GM21360 (cell line): ENCODE results near the gene TULP3.
"Not testable (repeated sequence)": the region's sequence is repeated elsewhere in the genome, so short reads cannot be mapped to it uniquely, and the experiment has no call there.

Experiments
- ATAC-seq: cut with Tn5 transposase; IDR thresholded peaks from one replicate; pipeline ENCODE4 v1.9.1; 2021; ENCODE audit warnings: mild to moderate bottlenecking, moderate library complexity; ENCODE audit not compliant: unreplicated experiment

The TULP3 gene

GRCh38 chr12:2890388-2891239 is at the start of gene TULP3:
Gene TULP3, plus strand, starts transcription at chr12:2890891. Its CDS starts 57 bp downstream, at chr12:2890948.
- peak; percentile 99 for ATAC-seq

GRCh38 chr12:2841056-2841650 is 49.5 kb upstream of the TULP3 start:
- no peak for ATAC-seq

- ATAC-seq: no peak
Measured at GRCh38 chr12:2842948-2843347, 47.7 kb upstream of the TULP3 start.

GRCh38 chr12:2844786-2845185 is 45.9 kb upstream of the TULP3 start:
- no peak for ATAC-seq

GRCh38 chr12:2845280-2845679 is 45.4 kb upstream of the TULP3 start:
- no peak for ATAC-seq

- ATAC-seq: no peak
Measured at GRCh38 chr12:2851931-2852330, 38.8 kb upstream of the TULP3 start.

GRCh38 chr12:2853626-2854025 is 37.1 kb upstream of the TULP3 start:
- ATAC-seq: no peak

- ATAC-seq: no peak
Measured at GRCh38 chr12:2854669-2855453, 35.8 kb upstream of the TULP3 start.

GRCh38 chr12:2855546-2855945 is 35.1 kb upstream of the TULP3 start:
- ATAC-seq: no peak

- ATAC-seq: no peak
Measured at GRCh38 chr12:2856051-2856450, 34.6 kb upstream of the TULP3 start.

GRCh38 chr12:2857021-2857431 is 33.7 kb upstream of the TULP3 start, which contains the start of gene TEX52:
Gene TEX52, minus strand, starts transcription at chr12:2857039. Its CDS starts 13 bp downstream, at chr12:2857026.
- no peak for ATAC-seq

- ATAC-seq: no peak
Measured at GRCh38 chr12:2857576-2857975, 33.1 kb upstream of the TULP3 start.

GRCh38 chr12:2858334-2858733 is 32.4 kb upstream of the TULP3 start:
- ATAC-seq: no peak

- ATAC-seq: no peak
Measured at GRCh38 chr12:2858944-2859421, 31.7 kb upstream of the TULP3 start.

GRCh38 chr12:2860170-2860569 is 30.5 kb upstream of the TULP3 start:
- no peak for ATAC-seq

GRCh38 chr12:2862876-2863275 is 27.8 kb upstream of the TULP3 start:
- ATAC-seq: no peak

GRCh38 chr12:2863402-2863801 is 27.3 kb upstream of the TULP3 start:
- ATAC-seq: not testable (repeated sequence)

- no peak for ATAC-seq
Measured at GRCh38 chr12:2864198-2864597, 26.5 kb upstream of the TULP3 start.

GRCh38 chr12:2868986-2869632 is 21.6 kb upstream of the TULP3 start:
- not testable (repeated sequence) for ATAC-seq

- ATAC-seq: peak; percentile 27
Measured at GRCh38 chr12:2876431-2877046, 14.2 kb upstream of the TULP3 start.
